Neural cell (in vitro differentiated cells): ENCODE data around the gene SPRED1.

Experiments
- CTCF ChIP-seq: fragments of 450-650 bp; IDR thresholded peaks from 2 replicates; pipeline ENCODE4 v1.5.1; 2014; ENCODE audit warnings: antibody characterized with exemption, mild to moderate bottlenecking, moderate library complexity; ENCODE audit not compliant: poor library complexity, severe bottlenecking
- EP300 ChIP-seq: fragments of 450-650 bp; conservative IDR thresholded peaks from 2 replicates; pipeline ENCODE4 v1.6.1; 2014; ENCODE audit warnings: antibody characterized with exemption, mild to moderate bottlenecking, moderate library complexity; ENCODE audit not compliant: poor library complexity, severe bottlenecking
- EZH2 ChIP-seq: fragments of 200-600, 300-800 bp; shearing (Covaris generic), sonication (generic); IDR thresholded peaks from 2 replicates; pipeline ENCODE4 v1.6.1; 2014; ENCODE audit warnings: antibody characterized with exemption, low read length, borderline replicate concordance, mild to moderate bottlenecking; ENCODE audit not compliant: insufficient read depth, poor library complexity, severe bottlenecking
- MXI1 ChIP-seq: fragments of 450-650 bp; conservative IDR thresholded peaks from 2 replicates; pipeline ENCODE4 v1.6.1; 2014; ENCODE audit warnings: antibody characterized with exemption, mild to moderate bottlenecking; ENCODE audit not compliant: poor library complexity, severe bottlenecking
- POLR2AphosphoS5 ChIP-seq: IDR thresholded peaks from 2 replicates; pipeline ENCODE4 v1.6.1; 2012
- RAD21 ChIP-seq: fragments of 450-650 bp; conservative IDR thresholded peaks from 2 replicates; pipeline ENCODE4 v1.6.1; 2014; ENCODE audit warnings: antibody characterized with exemption, mild to moderate bottlenecking, moderate library complexity
- REST ChIP-seq: IDR thresholded peaks from 2 replicates; pipeline ENCODE4 v1.6.1; 2012; ENCODE audit warnings: borderline replicate concordance
- SMC3 ChIP-seq: fragments of 450-650 bp; conservative IDR thresholded peaks from 2 replicates; pipeline ENCODE4 v1.6.1; 2014; ENCODE audit warnings: antibody characterized with exemption, mild to moderate bottlenecking, moderate library complexity; ENCODE audit not compliant: poor library complexity
- TAF1 ChIP-seq: IDR thresholded peaks from 2 replicates; pipeline ENCODE4 v1.6.1; 2012; ENCODE audit warnings: low read depth

GRCh38 chr15:38266247-38266986, 13.8 kb downstream of the SPRED1 start:
- TF ChIP-seq CTCF (no peak), EZH2 (no peak), EP300 (no peak), TAF1 (no peak), POLR2AphosphoS5 (no peak), REST (no peak), RAD21 (no peak), SMC3 (no peak), MXI1 (no peak)
